Activated T-cell treated with anti-CD3 and anti-CD28 coated beads, Interleukin-2, amount 50 U/mL, for 48 hours (primary cell): ENCODE data around the gene SERPINB13.
"Not testable (repeated sequence)": the region's sequence is repeated elsewhere in the genome, so short reads cannot be mapped to it uniquely, and the experiment has no call there.

Experiments used
- DNase-seq, 2 experiments: peaks; one replicate each; pipeline ENCODE4 v3.0.0-alpha.2; 2020

The SERPINB13 gene

DNA sequence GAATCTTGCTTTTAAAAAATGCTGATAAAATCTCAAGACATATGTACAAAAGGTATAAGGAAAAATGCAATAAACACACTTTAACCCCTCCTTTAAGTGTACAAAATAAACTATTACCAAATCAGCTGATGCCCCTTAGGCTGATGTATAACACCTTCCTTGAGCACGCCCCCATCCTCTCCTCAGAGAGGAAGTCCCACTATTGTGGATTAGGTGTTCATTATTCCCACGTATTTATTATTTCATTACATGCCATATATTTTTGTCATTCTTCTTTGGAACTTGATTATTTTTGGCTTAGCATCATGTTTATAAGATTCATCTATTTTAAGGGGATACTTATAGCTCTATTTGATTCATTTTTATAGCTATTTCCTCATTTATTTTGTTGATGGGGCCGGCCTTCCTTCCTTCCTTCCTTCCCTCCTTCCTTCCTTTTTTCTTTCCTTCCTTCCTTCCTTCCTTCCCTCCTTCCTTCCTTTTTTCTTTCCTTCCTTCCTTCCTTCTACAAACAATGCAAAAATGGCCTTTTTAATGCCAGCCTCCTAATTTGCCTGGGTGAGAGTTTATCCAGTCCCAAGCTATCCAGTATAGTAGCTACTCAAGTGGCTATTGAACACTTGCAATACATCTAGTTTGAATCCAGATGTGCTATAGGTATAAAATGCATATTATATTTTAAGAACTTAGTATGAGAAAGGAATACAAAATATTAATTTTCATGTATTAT, 4.0 kb downstream of the SERPINB13 start:
- no peak for DNase-seq

- no peak for DNase-seq
These were observed 4.6 kb downstream of the SERPINB13 start for GRCh38 chr18:63591725-63592124.

DNA sequence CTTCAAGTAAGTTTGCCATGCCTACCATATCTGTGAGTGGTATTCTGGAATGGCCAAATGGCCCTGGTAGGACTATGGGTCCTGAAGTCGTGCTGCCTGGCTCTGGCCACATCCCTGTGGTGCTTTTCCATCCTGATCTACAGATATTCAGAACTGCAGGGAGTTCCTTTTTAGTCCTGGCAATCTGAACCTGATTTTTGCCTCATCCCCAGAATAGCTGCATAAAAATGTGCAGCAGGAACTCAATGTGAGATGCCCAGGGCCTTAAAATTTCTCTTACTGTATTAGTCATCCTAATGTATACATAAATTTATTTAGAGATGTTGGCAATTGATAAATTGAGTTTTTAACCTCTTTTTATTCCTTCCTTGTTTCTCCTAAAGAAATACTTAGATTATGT, 5.3 kb downstream of the SERPINB13 start:
- no peak for DNase-seq

GRCh38 chr18:63596964-63597363, 9.8 kb downstream of the SERPINB13 start:
- DNase-seq, result no peak

DNA sequence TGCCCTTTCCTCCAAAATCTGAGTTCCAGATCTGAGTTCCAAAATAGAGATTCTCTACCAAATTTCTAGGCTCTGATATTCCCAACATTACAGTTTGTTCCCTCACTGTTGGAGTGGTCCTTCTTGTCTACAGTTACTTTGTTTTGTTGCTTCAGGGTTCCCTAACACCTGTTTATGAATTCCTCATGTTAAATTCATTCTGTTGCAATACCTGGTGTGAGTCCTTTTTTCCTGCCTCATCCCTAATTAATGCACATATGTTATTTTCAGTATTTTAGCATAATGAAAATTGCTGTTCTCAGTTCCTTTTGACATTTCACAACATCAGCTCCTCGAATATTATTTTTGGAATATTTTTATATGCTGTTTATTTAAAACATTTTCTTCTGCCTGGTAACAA, 16.2 kb downstream of the SERPINB13 start:
- no peak for DNase-seq

GRCh38 chr18:63603772-63604171, 16.6 kb downstream of the SERPINB13 start:
- no peak for DNase-seq

GRCh38 chr18:63604791-63605567, 17.8 kb downstream of the SERPINB13 start:
- no peak for DNase-seq

DNA sequence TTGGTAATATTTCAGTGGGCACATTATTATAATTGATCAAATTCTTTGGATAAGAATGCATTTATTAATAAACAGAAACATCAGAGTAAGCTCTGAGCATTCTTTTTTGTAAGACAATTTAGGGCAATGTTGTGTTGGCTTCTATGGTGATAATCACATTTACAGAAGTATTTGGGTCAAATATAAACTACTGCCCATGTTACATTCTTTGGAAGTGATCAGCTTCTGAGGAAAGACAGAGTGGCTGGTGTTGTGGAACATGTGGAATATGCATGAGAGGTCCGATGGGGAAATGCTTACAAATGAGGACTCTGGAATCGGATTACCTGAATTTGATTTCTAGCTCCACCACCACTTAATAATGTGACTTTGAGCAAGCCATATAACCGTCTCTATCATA, 19.4 kb downstream of the SERPINB13 start:
- no peak for DNase-seq

GRCh38 chr18:63613420-63613819, 26.3 kb downstream of the SERPINB13 start:
- DNase-seq, result no peak

- DNase-seq, result no peak
These were observed 30.1 kb downstream of the SERPINB13 start for GRCh38 chr18:63617049-63617914.

- no peak for DNase-seq
These were observed 30.7 kb downstream of the SERPINB13 start for GRCh38 chr18:63617915-63618234.

DNA sequence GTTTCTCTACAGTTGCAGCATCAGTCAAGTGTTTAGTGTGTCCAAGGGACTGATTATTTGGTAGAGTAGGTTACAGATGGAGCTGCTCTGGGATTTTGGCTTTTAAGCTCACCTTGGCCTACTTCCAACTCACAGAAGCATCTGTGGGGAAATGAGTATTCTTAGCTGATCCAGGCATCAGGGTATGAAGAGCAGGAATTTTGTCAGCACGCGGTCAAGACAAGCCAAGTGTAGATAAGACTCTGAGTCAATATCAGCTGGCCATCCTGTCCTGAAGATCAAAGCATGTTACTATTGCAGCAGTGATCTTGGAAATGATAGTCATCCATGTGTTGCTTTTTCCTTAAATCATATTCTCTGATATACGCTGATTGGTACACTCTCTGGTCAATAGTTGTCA, 32.5 kb downstream of the SERPINB13 start:
- no peak for DNase-seq

- no peak for DNase-seq
These were observed 37.7 kb downstream of the SERPINB13 start for GRCh38 chr18:63624863-63625262.

- DNase-seq, result no peak
These were observed 39.3 kb downstream of the SERPINB13 start for GRCh38 chr18:63626431-63626830.

DNA sequence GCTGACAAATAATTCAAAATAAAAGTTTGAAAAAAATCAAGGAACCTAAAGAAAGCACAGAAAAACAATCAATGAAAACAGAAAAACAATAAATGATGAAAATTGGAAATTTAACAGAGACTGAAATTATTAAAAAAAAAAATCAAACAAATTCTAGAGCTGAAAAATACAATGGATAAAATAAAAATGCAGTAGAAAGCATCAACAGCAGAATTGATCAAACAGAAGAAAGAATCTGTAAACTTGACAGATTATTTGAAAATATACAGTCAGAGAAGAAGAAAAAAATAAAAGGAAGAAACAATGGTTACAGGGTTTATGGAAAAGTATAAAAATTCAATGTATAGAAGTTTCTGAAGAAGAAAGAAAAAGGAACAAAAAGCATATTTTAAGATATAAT, 40.7 kb downstream of the SERPINB13 start:
- DNase-seq, result no peak

- DNase-seq, result no peak
These were observed 50.6 kb downstream of the SERPINB13 start for GRCh38 chr18:63637703-63638102.

- DNase-seq, result not testable (repeated sequence)
These were observed 54.1 kb downstream of the SERPINB13 start for GRCh38 chr18:63641157-63641680.

DNA sequence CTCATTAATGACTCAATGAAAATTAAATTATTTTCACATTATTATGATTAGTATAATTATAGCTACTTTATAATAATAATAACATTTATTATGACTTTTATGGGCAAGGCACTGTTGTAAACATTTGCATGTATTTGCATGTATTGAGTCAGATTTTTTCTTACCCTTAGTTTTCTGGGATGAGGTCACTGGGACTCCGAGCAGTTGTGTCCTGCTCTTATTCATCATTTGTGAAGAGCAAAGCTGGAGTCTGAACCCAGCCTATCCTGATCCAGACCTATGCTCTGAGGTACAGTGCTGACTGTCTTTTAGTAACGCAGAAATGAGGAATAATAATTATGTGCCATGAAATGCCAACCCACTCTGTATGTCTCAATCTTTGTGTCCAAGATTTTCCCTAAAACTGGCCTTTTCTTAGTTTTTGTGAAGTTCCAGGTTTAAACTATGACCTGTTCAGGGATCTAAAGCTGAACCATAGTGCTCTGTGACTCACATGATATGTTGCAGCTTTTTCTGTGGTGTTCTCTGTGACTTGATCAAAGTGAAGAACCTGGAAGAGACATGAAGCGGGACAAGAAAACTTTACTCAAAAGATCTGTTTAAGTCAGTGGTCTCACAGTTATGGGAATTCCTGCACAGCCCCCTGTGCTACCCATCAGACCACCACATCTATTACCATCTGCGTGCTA, 55.7 kb downstream of the SERPINB13 start:
- not testable (repeated sequence) for DNase-seq

DNA sequence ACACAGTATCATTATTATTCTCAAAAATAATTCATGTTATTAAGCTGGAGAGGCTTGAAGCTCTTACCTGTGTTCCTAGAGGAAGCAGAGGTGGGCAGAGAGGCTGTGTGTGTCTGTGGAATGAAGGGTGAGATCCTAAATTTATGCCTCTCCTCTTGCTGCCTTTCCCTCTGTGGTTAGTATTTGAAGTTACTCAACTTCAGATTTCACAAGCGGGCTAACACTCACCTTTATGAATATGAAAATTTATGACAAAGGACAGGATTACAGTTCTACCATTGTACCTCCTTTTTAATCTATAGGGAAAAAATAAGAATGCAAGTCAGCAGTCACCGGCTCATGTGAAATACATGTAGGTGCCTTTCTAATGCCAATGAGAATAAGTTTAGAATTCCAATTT, 57.0 kb downstream of the SERPINB13 start, which contains the start of gene SERPINB4:
Gene SERPINB4, minus strand, starts transcription at position 115 of the 400 bp plus-strand sequence. CDS start 679 bp downstream, outside the sequence.
- DNase-seq, result not testable (repeated sequence)

GRCh38 chr18:63644694-63645093, 57.6 kb downstream of the SERPINB13 start:
- DNase-seq, result not testable (repeated sequence)

GRCh38 chr18:63646936-63647335, 59.8 kb downstream of the SERPINB13 start:
- DNase-seq, result no peak

DNA sequence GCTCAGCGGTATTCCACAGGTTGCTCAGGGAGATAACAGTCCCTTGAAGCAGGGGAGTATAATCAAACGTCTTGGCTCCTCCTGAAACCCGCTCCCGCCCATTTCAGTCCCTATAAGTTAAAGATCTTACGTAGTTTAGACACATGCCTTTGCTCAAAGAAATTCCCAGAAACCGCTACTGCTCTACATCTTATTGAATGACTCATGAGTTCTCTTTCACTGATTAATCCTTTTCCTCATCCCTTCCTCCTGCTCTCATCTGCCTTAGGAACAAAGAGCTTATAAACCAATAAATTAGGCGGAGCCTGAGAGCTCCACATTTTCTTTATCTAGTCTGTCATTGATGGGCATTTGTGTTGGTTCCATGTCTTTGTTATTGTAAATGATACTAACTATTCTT, 61.1 kb downstream of the SERPINB13 start:
- no peak for DNase-seq
